Urothelium cell line (cell line): Measurements from ENCODE around the gene TRIM73.
"Not testable (repeated sequence)": the region's sequence is repeated elsewhere in the genome, so short reads cannot be mapped to it uniquely, and the experiment has no call there.

Experiments
- DNase-seq: peaks from one replicate; pipeline ENCODE4 v3.0.0; 2011; ENCODE audit warnings: low spot score, mixed read lengths
- FAIRE-seq: peaks from 2 replicates; lab custom pipeline; 2011; peaks lifted over from hg19 to GRCh38; lab: Jason Lieb, UNC

The TRIM73 gene

GRCh38 chr7:75414708-75415427 lies 19.4 kb downstream of the TRIM73 start:
- not testable (repeated sequence) for DNase-seq, FAIRE-seq

GRCh38 chr7:75415428-75415817 lies 20.0 kb downstream of the TRIM73 start:
- FAIRE-seq, DNase-seq: not testable (repeated sequence)

- not testable (repeated sequence) for DNase-seq, FAIRE-seq
These were observed 20.5 kb downstream of the TRIM73 start for GRCh38 chr7:75415829-75416373.

GRCh38 chr7:75416787-75417186 lies 21.4 kb downstream of the TRIM73 start:
- not testable (repeated sequence) for FAIRE-seq, DNase-seq

GRCh38 chr7:75418292-75418858 lies 22.9 kb downstream of the TRIM73 start:
- DNase-seq, FAIRE-seq: not testable (repeated sequence)

GRCh38 chr7:75419210-75419609 lies 23.8 kb downstream of the TRIM73 start:
- not testable (repeated sequence) for FAIRE-seq, DNase-seq

GRCh38 chr7:75419693-75420092 lies 24.3 kb downstream of the TRIM73 start:
- DNase-seq, FAIRE-seq: not testable (repeated sequence)

- FAIRE-seq, DNase-seq: not testable (repeated sequence)
These were observed 24.7 kb downstream of the TRIM73 start for GRCh38 chr7:75420152-75420551.

GRCh38 chr7:75421798-75422710 lies 26.6 kb downstream of the TRIM73 start:
- not testable (repeated sequence) for DNase-seq, FAIRE-seq

GRCh38 chr7:75423481-75423880 lies 28.1 kb downstream of the TRIM73 start:
- not testable (repeated sequence) for DNase-seq, FAIRE-seq

- not testable (repeated sequence) for DNase-seq
These were observed 43.6 kb downstream of the TRIM73 start for GRCh38 chr7:75439000-75439399.

GRCh38 chr7:75442101-75442464 lies 46.7 kb downstream of the TRIM73 start:
- not testable (repeated sequence) for DNase-seq, FAIRE-seq

More at GRCh38 chr7:75439000-75439399, 43.6 kb downstream of the TRIM73 start:
- not testable (repeated sequence) for FAIRE-seq

GRCh38 chr7:75442465-75443111 lies 47.2 kb downstream of the TRIM73 start:
- not testable (repeated sequence) for DNase-seq, FAIRE-seq

- FAIRE-seq, DNase-seq: not testable (repeated sequence)
These were observed 54.5 kb downstream of the TRIM73 start for GRCh38 chr7:75449946-75450345.

GRCh38 chr7:75452494-75452955 lies 57.1 kb downstream of the TRIM73 start:
- DNase-seq, FAIRE-seq: not testable (repeated sequence)
